ENCODE results near the gene CD3E. TPM values are rescaled to one million over a fixed set of nuclear protein-coding genes. Genes with fewer than 3 reads are reported as not detected.

The CD3E gene
- total and polyA plus RNA-seq, 9 of the 15 experiments (the other 6 are each of a cell fraction or from before 2014, with no cell fraction given) = 0.07 to 0.62 (median 0.19) TPM; not detected in 5

DNA sequence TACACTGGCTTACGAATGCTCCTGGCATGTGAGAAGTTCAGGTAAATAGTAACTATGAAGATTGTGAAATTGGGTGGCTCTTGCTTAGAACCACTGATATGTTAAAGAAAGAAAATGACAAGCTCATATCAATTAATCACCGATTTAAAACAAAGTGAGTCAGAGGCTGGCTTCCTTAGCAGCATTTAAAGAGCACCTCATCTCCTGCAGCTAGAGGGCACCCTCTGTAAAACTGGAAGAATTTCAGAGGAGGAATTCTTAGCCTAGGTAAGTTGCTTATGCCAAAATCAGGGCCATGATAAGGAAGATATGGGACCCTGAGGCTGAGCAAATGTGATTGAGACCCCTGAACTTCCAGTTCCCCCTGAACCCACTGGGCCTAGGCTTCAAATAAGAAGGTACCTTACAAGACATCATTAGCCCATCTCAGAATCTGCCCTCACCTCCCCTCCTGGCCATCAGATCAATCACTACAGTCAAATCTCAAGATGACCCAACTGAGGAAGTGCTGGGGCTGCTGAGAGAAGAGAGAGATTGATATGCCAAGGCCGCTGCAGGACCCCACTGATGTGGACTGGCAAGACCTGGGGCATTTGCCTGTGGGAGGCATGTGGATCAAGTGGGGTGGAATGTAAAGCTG lies 8.6 kb upstream of the CD3E start:
- ChIA-PET CTCF (ENCODE audit: low intra/inter-chr PET ratio) (interaction anchor here (0.5 to 2.2 kb wide), 3 partner anchors 57 to 193 kb away, joined by 3 to 17 read pairs (median 4); no protein-coding TSS in a partner anchor), POLR2A (interaction anchor here (0.7 kb wide), 1 partner anchor 11 kb away, joined by 3 read pairs; no protein-coding TSS in a partner anchor)
- Histone ChIP-seq H3K4me2 (ENCODE audit: insufficient read depth, low read length) (no peak overlapping the region), H3K9me3 (replicated peaks; ENCODE audit: control insufficient read depth, insufficient read depth, low read depth, low read length) (no peaks in the 10 kb centered on the region), H3K9ac (ENCODE audit: insufficient read depth in 1 of 2, low read depth in 2 of 2, low read length in 2 of 2) (no peak overlapping the region), H3K27me3 (ENCODE audit: control insufficient read depth in 2 of 2, insufficient read depth in 2 of 2, low read length in 2 of 2) (peaks cover 4 to 10% of the 10 kb centered on the region in 2 experiments; a peak in 2 of 5 replicates), H3K4me1 (replicated peaks in 1 of 2; ENCODE audit: control insufficient read depth in 2 of 2, insufficient read depth in 2 of 2, low read length in 2 of 2) (no peaks in the 10 kb centered on the region; a peak in 1 of 5 replicates), H3K4me3 (no peak overlapping the region), H4K20me1 (replicated peaks; ENCODE audit: control insufficient read depth, insufficient read depth, low read length) (no peaks in the 10 kb centered on the region), H3K79me2 (ENCODE audit: control insufficient read depth, insufficient read depth, low read length) (no peaks in the 10 kb centered on the region), H3K27ac (ENCODE audit: extremely low read depth, low read depth, low read length) (no peak overlapping the region), H2AFZ (ENCODE audit: low read depth, low read length) (no peak overlapping the region), H3K36me3 (ENCODE audit: control insufficient read depth, insufficient read depth, low read length) (no peaks in the 10 kb centered on the region), H3K9me1 (ENCODE audit: control insufficient read depth, insufficient read depth, low read length) (no peaks in the 10 kb centered on the region)
- intact Hi-C loops (cut with micrococcal nuclease) = loop anchor here (1.0 to 5.0 kb wide), 3 partner anchors 57 to 271 kb away; partner anchors contain the start of gene IFT46
- FAIRE-seq (peak; percentile 80), ATAC-seq (peak; percentile 77), DNase-seq (ENCODE audit: extremely low read depth in 1 of 4, low spot score in 3 of 4) (peak in 2 of 4 experiments; percentile 32 to 50)
- no TSS peak for BruUV-seq (replicated peaks)
- in situ Hi-C loops (cut with MboI) = loop anchor here (5.0 kb wide), 1 partner anchor 99 kb away; no protein-coding TSS in a partner anchor
- WGBS (ENCODE audit: insufficient coverage, low coverage, missing lambda C conversion rate) = 6% methylated on average over 3 of the region's 3 CpGs
- TF ChIP-seq SMC3 (conservative IDR thresholded peaks at IDR 0.05; ENCODE audit: insufficient read depth, low read depth, low read length) (peak; percentile 39; the same call in 1 of the 2 replicates), FOSL1 (tag; conservative IDR thresholded peaks at IDR 0.05) (peak; percentile 58), ASH1L (IDR thresholded peaks at IDR 0.05; ENCODE audit: borderline replicate concordance, low read depth, partially characterized antibody) (no peak), MEIS2 (IDR thresholded peaks at IDR 0.05; ENCODE audit: partially characterized antibody) (peak; percentile 69), CBX1 (IDR thresholded peaks at IDR 0.05; ENCODE audit: low read depth) (no peak), ESRRA (IDR thresholded peaks at IDR 0.05; ENCODE audit: borderline replicate concordance, low read depth) (no peak)
- TF ChIP-seq, protein P1, sequence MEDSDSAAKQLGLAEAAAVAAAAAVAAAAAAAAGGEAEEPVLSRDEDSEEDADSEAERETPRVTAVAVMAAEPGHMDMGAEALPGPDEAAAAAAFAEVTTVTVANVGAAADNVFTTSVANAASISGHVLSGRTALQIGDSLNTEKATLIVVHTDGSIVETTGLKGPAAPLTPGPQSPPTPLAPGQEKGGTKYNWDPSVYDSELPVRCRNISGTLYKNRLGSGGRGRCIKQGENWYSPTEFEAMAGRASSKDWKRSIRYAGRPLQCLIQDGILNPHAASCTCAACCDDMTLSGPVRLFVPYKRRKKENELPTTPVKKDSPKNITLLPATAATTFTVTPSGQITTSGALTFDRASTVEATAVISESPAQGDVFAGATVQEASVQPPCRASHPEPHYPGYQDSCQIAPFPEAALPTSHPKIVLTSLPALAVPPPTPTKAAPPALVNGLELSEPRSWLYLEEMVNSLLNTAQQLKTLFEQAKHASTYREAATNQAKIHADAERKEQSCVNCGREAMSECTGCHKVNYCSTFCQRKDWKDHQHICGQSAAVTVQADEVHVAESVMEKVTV (CRISPR knock-in tag; IDR thresholded peaks at IDR 0.05) = 0 out of 2 replicates have a peak, but pooled peaks have one; percentile 25
- TF ChIP-seq, protein P2, sequence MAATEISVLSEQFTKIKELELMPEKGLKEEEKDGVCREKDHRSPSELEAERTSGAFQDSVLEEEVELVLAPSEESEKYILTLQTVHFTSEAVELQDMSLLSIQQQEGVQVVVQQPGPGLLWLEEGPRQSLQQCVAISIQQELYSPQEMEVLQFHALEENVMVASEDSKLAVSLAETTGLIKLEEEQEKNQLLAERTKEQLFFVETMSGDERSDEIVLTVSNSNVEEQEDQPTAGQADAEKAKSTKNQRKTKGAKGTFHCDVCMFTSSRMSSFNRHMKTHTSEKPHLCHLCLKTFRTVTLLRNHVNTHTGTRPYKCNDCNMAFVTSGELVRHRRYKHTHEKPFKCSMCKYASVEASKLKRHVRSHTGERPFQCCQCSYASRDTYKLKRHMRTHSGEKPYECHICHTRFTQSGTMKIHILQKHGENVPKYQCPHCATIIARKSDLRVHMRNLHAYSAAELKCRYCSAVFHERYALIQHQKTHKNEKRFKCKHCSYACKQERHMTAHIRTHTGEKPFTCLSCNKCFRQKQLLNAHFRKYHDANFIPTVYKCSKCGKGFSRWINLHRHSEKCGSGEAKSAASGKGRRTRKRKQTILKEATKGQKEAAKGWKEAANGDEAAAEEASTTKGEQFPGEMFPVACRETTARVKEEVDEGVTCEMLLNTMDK (IDR thresholded peaks at IDR 0.05; ENCODE audit: borderline replicate concordance, insufficient read depth, low read depth, low read length, poor library complexity, severe bottlenecking) = no peak
- TF ChIP-seq, protein P3, sequence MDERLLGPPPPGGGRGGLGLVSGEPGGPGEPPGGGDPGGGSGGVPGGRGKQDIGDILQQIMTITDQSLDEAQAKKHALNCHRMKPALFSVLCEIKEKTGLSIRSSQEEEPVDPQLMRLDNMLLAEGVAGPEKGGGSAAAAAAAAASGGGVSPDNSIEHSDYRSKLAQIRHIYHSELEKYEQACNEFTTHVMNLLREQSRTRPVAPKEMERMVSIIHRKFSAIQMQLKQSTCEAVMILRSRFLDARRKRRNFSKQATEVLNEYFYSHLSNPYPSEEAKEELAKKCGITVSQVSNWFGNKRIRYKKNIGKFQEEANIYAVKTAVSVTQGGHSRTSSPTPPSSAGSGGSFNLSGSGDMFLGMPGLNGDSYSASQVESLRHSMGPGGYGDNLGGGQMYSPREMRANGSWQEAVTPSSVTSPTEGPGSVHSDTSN (CRISPR knock-in tag; IDR thresholded peaks at IDR 0.05; ENCODE audit: low read depth) = no peak
- TF ChIP-seq, protein P3 (tag; conservative IDR thresholded peaks at IDR 0.05; ENCODE audit: low read depth) = 0 out of 2 replicates have a peak, but pooled peaks have one; percentile 40
- TF ChIP-seq, protein P4, sequence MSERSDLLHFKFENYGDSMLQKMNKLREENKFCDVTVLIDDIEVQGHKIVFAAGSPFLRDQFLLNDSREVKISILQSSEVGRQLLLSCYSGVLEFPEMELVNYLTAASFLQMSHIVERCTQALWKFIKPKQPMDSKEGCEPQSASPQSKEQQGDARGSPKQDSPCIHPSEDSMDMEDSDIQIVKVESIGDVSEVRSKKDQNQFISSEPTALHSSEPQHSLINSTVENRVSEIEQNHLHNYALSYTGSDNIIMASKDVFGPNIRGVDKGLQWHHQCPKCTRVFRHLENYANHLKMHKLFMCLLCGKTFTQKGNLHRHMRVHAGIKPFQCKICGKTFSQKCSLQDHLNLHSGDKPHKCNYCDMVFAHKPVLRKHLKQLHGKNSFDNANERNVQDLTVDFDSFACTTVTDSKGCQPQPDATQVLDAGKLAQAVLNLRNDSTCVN (CRISPR knock-in tag; IDR thresholded peaks at IDR 0.05) = no peak

All from K562 (cell line).